HG02571 (cell line): ENCODE data around the gene TBRG4.

ENCODE experiments used
- ATAC-seq: cut with Tn5 transposase; IDR thresholded peaks from one replicate; pipeline ENCODE4 v1.9.1; 2021; ENCODE audit warnings: mild to moderate bottlenecking, moderate library complexity; ENCODE audit not compliant: unreplicated experiment

Gene TBRG4

GRCh38 chr7:45145881-45146280 is 34.4 kb upstream of the TBRG4 start:
- ATAC-seq: no peak

DNA sequence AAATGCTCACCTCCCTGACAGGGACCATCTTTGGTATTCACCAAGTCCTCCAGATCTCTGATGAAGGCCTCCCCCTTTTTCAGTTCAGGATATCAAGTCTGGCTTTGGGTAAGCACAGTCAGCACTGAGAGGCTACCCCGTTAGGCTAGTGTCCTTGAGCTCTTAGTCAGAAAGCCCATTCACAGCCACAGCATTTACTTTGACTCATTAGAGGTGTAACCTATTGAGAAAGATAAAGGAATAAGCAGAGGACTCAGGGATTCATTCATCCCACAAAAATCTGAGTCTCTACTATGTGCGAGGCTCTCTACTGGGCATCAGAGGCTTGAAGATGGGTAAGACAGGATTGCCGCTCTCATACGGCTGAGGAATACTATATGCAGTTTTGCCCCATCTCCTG is 32.1 kb upstream of the TBRG4 start:
- no peak for ATAC-seq

GRCh38 chr7:45140827-45141226 is 29.3 kb upstream of the TBRG4 start:
- no peak for ATAC-seq

DNA sequence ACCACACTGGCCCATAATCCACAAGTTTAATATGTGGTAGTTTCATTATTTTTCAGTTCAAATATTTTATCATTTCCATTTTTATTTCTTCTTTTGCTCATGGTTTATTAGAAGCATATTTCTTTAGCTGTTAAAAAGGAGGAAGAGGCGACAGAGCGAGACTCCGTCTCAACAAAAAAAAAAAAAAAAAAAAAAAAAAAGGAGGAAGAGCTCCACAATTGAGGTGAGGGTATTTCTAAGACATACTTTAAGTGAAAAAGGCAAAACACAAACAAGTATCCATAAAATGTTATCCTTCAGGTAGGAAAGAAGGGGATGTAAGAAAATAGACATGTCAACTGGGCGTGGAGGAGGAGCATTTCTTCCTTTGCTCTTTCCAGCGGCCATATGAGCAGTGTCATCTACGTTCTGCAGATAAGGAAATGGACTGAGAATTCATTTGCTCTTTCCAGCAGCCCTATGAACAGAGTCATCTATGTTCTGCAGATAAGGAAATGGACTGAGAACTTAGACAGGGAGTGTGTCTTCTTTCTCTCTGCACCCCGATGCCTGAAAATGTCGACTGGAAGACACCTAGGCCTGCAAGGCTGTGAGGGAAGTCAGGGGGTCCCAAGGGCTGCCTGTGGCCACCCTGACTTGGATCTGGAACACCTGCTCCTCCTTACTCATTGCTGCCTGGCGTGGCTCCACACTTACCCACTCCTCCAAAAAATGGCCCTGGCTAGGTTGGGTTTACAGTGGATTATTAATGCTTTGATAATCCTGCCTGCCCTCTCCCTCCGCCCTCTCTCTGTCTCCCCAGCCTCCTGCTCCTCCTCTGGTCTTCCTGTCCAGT is 27.2 kb upstream of the TBRG4 start:
- no peak for ATAC-seq

DNA sequence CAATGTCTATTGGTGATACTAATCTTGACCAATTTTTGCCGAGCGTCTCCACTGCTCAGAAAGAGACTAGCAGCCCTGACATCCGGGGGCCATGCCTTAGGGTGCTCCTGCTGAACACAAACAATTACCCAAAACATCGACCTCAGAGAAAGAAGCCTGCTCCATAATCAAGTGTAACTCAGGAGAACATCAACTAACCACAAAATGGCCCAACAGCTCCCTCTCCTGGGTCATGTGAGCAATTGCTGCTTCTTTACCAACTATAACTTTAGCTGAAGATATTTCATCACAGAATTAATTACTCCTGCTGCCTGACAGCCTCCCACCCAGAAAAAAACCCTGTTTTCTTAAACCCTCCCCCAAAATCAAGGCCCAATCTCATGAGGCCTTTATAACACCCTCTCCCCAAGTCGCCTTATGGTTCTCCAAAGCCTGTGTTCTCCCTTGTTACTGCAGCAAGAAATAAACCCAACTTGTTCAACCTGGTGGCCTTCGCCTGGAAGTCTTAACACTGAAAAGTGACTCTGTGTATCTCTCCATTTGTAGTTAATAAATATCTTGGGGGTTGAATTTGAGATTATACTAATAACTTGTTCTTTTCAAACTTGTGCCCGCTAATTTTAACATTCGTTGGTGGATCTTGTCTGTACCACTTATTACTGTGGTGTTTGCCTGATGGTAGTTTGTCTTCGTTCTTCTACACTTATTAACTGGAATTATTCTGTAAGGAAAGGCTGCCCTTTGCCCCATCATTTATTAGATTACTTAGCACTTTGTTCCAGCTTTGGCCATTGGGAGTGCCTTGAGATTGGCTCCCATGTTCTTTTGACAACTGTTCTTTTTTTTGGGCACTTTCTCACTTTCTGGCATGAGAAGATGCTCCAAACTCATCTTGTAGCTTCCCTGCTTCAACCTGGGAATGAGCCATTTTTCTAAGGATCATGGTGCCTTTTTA is 24.9 kb upstream of the TBRG4 start:
- no peak for ATAC-seq

GRCh38 chr7:45133877-45134276 is 22.4 kb upstream of the TBRG4 start:
- no peak for ATAC-seq

DNA sequence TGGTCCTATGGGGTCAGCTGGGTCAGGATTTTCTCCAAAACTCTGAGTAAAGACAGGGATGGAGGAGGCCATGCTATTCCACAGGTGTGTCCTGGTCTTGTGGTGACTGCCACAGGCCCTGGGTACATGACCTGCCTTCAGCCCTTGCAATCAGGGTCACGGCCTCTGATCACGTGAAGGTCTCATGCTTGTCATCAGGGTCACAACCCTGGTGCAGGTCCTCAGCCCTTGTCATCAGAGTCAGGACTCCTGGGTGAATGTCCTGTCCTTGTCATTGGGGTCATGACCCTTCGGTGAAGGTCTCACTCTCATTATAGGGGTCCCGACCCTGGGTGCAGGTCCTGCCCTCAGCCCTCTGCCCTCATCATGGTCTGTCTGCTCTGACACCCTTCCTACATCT is 21.9 kb upstream of the TBRG4 start:
- no peak for ATAC-seq

DNA sequence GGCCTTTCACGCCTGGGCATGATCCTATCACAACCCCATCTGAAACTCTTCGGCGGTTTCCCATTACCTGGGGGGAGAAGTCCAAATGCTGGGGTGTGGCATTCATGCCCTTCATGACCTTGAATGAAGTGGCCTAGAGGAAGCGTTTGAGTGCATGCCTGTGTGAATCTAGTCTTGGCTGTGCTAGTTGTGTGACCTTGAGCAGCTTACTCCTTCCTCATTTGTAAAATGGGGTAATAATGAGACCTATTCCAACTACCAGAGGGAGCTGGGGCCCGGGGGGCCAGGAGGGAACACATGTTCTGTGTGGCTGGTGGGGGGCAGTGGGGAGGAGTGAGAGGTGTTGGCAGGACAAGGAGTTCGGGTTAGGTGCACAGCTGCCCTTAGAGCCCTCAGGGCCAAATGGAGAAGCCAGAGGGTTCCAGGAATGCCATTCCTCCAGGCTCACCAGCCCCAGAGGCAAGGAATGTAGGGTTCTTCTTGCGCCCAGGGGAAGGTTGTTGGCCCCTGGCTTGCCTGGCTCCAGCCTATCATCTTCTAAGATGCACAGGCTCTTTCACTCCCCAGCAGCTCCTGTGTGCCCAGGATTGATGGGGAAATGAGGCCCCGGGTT is 21.3 kb upstream of the TBRG4 start:
- no peak for ATAC-seq

- ATAC-seq: no peak
Measured at GRCh38 chr7:45131891-45132290, 20.4 kb upstream of the TBRG4 start.

DNA sequence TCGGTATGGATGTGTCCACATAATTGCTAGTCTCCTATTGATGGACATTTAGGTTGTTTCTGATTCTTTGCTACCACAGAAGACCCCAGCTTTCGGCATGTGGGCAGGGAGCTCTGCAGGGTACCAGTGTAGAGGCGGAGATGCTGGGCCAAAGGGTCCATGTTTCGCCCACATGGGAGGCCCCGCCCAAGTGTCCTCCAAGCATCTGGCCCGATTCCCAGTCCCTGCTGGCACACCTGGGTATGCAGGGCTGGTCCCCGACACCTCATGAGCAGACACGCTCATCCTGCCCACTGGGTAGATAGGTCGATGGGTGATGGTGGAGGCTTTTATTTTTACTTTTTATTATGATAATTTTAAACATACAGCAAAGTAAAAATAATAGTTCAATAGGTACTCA is 19.4 kb upstream of the TBRG4 start:
- ATAC-seq: no peak

DNA sequence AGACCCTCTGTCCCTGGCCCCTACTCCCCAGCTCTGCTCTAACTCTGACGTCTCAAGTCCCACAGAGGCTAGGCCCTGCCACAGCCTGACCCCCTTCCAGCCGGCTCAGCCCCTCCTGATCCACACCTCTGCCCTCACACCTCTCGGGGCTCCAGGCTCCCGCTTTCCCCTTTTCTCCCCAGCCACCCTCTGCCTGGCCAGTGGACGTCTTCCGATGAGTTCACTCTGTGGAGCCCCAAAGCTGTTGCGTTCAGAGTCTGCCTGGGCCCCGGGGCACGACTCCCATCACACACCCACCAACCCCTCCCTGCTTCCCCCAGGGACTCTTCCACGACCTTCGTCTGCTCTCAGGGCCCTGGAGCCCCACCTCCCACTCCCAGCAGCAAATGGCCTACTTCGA is 18.4 kb upstream of the TBRG4 start:
- ATAC-seq: no peak

GRCh38 chr7:45129181-45129800 is 17.8 kb upstream of the TBRG4 start:
- ATAC-seq: no peak

DNA sequence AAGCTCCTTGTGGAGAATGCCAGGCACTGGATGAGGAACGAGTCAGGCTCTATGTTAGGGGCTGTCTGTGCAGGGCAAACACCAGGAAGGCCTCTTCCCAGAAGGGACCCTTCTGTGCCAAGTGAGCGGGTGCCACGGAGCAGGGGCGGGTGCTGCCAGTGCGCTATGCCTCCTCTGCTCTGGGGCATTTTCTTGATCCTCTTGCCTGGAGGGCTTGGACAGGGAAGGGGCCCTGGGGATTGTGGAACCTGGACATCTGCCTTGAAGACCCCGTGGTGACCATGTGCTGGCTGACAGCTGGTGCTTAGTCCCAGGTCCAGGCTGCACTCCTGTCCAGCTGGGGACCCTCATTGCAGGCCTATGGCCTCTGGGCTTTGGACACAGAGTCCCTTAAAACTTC is 15.4 kb upstream of the TBRG4 start:
- no peak for ATAC-seq

DNA sequence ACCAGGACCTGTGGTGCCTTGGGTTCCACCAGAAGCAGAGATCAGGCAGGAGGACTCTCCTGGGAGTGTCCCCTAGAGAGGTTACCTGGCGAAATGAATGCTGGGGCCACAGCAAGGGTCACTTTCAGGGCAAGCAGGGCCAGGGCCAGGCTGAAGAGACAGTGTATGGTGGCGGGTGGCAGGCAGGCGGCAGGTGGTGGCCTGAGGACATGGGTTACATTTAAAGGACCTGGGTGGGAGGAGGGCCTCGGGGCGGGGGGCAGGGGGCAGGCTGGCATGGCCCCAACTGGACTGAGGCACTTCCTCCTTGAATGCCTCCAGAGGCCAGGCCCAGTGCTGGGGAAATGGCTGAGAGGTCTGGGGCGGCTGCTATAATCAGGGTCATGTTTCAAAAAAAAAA is 14.7 kb upstream of the TBRG4 start:
- ATAC-seq: no peak

GRCh38 chr7:45125193-45125904 is 13.9 kb upstream of the TBRG4 start:
- ATAC-seq: no peak

GRCh38 chr7:45123913-45124710 is 12.6 kb upstream of the TBRG4 start:
- ATAC-seq: no peak

DNA sequence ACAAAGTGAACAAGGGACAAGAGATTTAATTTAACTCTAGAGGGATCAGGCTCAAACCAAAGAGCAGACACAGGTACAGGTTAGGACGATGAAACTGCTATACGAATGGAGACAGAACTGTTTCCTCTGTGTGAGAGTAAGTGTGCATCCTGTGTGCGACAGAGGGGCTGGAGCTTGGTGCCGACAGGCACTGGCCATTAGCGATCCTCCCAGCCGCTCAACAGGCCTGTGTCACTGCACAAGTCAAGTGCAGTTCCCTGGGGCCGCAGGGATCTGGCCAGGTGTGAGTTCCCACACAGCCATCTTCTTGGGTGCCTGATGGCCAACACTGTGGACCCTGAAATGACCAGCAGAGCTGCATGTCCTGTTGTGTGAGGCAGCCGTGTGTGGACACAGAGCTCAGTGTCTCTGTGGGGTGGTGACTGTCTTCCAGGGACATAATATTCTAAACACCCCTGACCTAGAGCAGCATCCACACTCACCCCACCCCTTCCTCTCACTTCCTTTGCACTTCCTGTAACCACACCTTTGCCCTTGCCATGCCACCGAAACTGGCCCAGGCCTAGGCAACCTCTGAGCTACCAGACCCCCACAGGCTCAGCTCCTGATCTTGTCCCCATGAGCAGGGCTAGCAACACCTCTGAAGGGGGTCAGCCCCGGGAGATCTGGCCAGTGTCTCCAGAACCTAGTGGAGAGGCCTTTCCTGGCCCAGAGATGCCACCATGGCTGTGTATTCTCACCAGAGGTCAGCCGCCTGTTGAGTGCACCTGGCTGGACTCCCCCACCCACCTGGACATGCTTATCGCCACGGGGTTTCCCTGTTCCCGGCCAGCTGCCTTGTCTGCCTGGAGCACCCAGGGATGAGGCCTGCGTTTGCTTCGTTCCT is 11.7 kb upstream of the TBRG4 start:
- ATAC-seq: no peak

- no peak for ATAC-seq
Measured at GRCh38 chr7:45119550-45119949, 8.1 kb upstream of the TBRG4 start.

- ATAC-seq: no peak
Measured at GRCh38 chr7:45118889-45119331, 7.4 kb upstream of the TBRG4 start.
